Astrocyte of the spinal cord (primary cell): ENCODE results near the gene CPB1.

ENCODE experiments used
- DNase-seq: peaks from one replicate; pipeline ENCODE4 v3.0.0; 2011; ENCODE audit warnings: low read depth, low spot score
- H3K4me3 ChIP-seq: 2 replicates; pipeline ENCODE4 v1.5.1; 2011; ENCODE audit warnings: low read depth, mild to moderate bottlenecking, low read length, moderate library complexity
- in situ Hi-C: cut with HindIII; loops from 2 replicates; pipeline ENCODE4 v1.10.0; 2017; ENCODE audit warnings: low sequenced_read_pairs
- TF ChIP-seq, protein P1 (sequence below): IDR thresholded peaks from 2 replicates; pipeline ENCODE4 v1.5.1; 2012; ENCODE audit warnings: low read depth, mild to moderate bottlenecking, low read length, inconsistent platforms

CPB1 gene

DNA sequence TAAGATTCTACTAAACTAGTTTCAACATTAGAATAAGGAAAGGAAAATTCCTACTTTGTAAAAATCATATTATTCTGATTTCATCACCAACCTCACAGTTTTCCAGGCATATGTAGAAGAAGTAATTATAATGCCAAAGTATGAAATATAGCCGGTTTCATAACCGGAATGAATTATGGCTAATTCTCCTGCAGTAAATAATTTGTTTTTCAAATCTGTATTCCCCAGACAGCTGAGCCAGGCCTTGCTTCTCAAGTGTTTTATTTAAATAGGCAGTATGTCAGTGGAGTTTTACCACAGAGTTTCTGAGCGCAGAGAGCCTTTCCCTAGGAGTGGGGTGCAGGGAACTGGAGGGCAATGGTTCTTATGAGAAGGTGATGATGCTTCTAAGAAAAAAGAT is 28.8 kb downstream of the CPB1 start:
- in situ Hi-C loops = no loop called here
- TF ChIP-seq, protein P1, sequence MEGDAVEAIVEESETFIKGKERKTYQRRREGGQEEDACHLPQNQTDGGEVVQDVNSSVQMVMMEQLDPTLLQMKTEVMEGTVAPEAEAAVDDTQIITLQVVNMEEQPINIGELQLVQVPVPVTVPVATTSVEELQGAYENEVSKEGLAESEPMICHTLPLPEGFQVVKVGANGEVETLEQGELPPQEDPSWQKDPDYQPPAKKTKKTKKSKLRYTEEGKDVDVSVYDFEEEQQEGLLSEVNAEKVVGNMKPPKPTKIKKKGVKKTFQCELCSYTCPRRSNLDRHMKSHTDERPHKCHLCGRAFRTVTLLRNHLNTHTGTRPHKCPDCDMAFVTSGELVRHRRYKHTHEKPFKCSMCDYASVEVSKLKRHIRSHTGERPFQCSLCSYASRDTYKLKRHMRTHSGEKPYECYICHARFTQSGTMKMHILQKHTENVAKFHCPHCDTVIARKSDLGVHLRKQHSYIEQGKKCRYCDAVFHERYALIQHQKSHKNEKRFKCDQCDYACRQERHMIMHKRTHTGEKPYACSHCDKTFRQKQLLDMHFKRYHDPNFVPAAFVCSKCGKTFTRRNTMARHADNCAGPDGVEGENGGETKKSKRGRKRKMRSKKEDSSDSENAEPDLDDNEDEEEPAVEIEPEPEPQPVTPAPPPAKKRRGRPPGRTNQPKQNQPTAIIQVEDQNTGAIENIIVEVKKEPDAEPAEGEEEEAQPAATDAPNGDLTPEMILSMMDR = no peak
- no peak overlapping the region for H3K4me3 ChIP-seq
- no peak for DNase-seq

DNA sequence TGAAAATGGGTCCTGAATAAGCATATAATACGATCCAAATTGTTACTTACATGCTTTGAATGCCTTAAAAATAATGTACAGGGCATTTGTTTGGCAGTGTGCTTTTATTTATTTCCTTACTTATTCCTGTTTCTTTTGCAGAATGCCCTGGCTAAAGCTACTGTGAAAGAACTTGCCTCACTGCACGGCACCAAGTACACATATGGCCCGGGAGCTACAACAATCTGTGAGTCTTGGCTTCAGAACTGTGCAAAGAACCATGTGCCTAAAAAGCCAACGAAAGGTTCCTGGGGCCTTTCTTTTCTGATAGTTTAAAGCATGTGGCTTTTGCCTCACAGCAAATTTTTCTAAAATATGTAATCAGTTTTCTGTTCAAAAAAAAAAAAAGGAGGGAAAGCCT is 29.7 kb downstream of the CPB1 start:
- no peak overlapping the region for H3K4me3 ChIP-seq
- in situ Hi-C loops = no loop called here
- no peak for DNase-seq
- TF ChIP-seq, protein P1 = no peak

DNA sequence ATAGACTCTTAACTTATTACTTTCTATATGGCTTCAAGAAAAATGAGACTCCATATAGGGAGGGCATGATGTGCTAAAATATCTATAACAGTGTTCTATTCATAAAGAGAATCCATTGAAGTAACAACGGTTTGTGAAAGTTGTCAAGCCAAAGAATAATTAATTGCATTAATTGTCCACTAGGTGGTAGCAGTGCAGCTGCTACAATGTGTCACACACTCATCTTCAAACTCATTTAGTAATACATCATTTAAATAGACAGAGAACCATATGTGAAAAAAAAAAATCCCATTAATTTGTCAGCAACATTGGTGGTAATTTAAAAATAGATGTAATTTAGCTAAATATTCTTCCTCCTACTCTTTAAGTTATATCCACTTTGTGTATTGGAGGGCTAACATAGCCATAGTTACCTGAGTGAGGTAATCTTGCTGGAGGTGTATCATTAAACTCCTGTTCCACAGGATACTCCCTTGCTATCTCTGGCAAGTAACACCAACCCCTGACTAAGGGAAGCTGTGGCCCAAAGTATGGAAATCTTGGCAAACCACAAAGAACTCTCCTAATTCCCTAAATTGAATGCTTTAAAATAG is 33.8 kb downstream of the CPB1 start:
- DNase-seq = peak; percentile 54
- TF ChIP-seq, protein P1 = peak; percentile 58
- in situ Hi-C loops = no loop called here

DNA sequence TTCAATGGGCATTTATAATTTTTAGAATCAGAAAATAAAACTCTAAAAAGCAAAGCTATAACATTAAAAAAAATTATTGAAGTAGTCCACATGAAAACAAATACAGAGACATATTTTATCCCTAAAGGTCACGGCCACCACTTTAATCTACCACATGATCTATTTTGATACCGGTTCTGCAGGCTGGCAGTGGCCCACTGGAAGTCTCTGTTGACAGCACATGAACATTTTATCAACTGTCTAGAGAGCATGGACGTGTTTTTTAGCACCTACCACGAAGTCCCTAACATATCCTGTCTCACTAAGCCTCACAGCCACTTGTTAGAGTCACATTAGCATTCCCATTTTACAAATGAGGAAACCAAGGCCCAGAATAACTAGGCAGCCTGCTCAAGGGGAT is 35.7 kb downstream of the CPB1 start:
- DNase-seq = no peak
- in situ Hi-C loops = no loop called here
- TF ChIP-seq, protein P1 = no peak
- H3K4me3 ChIP-seq = no peak overlapping the region

More for the DNA sequence above, 33.8 kb downstream of the CPB1 start:
- H3K4me3 ChIP-seq = no peak overlapping the region

DNA sequence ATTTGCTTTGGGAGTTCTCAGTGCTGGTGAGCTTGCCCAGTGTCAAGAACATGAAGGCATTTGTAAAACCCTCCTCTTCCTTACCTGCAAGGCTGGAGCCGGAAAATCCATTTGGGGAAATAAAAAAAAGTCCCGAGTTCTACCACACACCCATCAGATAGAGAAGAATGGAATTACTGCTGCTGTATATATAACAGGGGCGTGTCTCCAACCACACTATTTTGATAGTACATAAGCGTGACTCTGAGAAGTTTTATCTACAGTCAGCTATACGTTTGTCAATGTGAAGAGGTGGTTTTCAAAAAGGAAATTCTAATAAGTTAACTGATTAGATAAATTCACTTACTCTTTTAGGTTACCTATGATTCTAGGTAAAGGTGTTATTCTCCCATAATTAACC is 36.2 kb downstream of the CPB1 start:
- TF ChIP-seq, protein P1 = no peak
- in situ Hi-C loops = no loop called here
- no peak for DNase-seq
- H3K4me3 ChIP-seq = no peak overlapping the region

DNA sequence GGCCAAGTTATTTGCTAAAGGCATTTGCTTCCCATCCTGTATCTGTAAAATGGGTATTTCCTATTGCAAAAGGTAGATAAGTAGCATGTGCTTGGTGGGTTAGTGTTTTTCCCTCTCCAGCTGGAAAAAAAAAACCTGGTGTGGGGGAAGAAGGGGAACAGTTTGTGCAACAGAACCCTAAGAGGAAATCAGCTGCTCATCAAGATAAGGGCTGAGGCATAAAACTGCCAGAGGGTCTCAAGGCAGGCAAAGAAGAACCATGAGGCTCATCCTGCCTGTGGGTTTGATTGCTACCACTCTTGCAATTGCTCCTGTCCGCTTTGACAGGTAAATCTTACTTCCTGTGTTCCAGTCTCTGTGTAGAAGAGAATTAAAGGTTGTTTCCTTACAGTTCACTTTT is 37.4 kb downstream of the CPB1 start, which contains the start of gene CPA3:
Gene CPA3 (plus strand): TSS at position 248 of the 400 bp plus-strand sequence. CDS start 12 bp downstream, at position 260.
- H3K4me3 ChIP-seq = no peak within 1 kb of the TSS
- DNase-seq = no peak
- TF ChIP-seq, protein P1 = no peak
- in situ Hi-C loops = no loop called here
